Fibroblast of pulmonary artery (primary cell): ENCODE measurements around the gene ANXA11.
"Not testable (repeated sequence)": the region's sequence is repeated elsewhere in the genome, so short reads cannot be mapped to it uniquely, and the experiment has no call there.

Source experiments
- DNase-seq: peaks from one replicate; pipeline ENCODE4 v3.0.0-alpha.2; 2010; ENCODE audit warnings: low read depth
- H3K4me3 ChIP-seq: replicated peaks from 2 replicates; pipeline ENCODE4 v1.5.1; 2011; ENCODE audit warnings: low read depth, mild to moderate bottlenecking, control low read depth, low read length, moderate library complexity
- CTCF ChIP-seq: IDR thresholded peaks from 2 replicates; pipeline ENCODE4 v1.5.1; 2011; ENCODE audit warnings: mild to moderate bottlenecking, control low read depth, low read length, inconsistent platforms; ENCODE audit errors: missing control alignments

Gene ANXA11

DNA sequence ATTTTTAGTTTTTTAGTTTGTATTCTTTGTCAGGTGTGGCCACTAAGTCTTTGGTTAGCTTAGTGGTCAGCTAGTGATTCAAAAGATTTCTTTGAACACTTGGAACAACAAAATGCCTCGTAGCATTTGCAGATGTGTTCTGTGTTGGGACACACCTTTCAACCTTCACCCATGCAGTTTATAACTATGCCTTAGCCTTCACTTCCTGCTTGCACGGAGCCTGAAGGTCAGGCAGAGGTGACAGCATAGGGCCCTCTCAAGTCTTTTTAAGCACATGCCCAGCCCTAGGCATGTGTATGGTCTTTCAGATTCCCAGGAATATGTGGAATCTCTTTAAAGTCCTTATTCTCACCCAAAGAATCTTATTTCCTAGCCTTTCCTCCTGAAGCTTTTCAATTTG lies 55.2 kb downstream of the ANXA11 start:
- no peak for TF ChIP-seq CTCF

DNA sequence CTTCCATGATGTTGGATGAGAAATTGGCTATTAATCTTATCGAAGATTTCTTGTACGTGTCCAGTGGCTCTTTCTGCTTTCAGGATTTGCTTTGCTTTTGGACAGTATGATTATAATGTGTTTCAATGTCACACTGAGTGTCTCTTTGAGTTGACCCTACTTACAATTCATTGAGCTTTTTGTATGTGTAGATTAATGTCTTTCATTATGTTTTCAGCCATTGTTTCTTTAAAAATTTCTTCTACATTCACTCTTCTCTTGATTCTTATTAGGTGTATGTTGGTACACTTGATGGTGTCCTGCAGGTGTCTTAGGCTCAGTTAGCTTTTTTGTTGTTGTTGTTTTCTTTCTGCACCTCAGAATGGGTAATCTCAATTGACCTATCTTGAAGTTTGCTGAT lies 56.2 kb downstream of the ANXA11 start:
- no peak for DNase-seq
- TF ChIP-seq CTCF = no peak
- H3K4me3 ChIP-seq = no peak overlapping the region

More for the DNA sequence above, 55.2 kb downstream of the ANXA11 start:
- H3K4me3 ChIP-seq = no peak overlapping the region
- no peak for DNase-seq

- no peak for DNase-seq
- H3K4me3 ChIP-seq = no peak overlapping the region
- no peak for TF ChIP-seq CTCF
These were observed 57.1 kb downstream of the ANXA11 start for GRCh38 chr10:80148166-80148805.

GRCh38 chr10:80146918-80147317 lies 58.4 kb downstream of the ANXA11 start:
- H3K4me3 ChIP-seq = no peak overlapping the region
- no peak for DNase-seq
- TF ChIP-seq CTCF = no peak

DNA sequence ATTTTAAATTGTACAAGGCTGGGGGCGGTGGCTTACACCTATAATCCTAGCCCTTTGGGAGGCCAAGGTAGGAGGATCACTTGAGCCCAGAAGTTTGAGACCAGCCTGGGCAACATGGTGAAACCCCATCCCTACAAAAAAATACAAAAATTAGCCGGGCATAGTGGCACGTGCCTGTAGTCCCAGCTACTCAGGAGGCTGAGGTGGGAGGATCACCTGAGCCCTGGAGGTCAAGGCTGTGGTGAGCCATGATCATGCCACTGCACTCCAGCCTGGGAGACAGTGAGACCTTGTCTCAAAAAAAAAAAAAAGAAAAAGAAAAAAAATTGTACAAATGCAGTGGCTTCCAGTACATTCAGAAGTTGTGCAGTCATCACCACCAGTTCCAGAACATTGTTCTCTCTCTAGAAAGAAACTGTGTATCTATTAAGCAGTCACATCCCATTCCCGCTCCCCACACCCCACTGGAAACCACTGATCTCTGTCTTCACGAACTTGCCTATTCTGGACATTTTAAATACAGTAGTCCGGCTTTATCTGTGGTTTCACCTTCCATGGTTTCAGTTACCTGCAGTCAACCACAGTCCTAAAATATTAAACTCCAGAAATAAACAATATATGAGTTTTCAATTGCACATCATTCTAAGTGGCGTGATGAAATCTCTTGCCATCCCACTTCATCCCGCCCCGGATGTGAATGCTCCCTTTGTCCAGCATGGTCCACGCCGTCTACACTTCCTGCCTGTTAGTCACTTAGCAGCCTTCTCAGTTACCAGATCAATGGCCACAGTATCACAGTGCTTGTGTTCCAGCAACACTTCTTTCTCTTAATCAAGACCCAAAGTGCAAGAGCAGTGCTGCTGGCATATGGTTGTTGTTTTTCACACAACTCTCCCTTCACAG lies 59.7 kb downstream of the ANXA11 start:
- DNase-seq = peak; percentile 80
- H3K4me3 ChIP-seq = not testable (repeated sequence)

- DNase-seq = no peak
- no peak overlapping the region for H3K4me3 ChIP-seq
- no peak for TF ChIP-seq CTCF
These were observed 60.6 kb downstream of the ANXA11 start for GRCh38 chr10:80144696-80145131.

DNA sequence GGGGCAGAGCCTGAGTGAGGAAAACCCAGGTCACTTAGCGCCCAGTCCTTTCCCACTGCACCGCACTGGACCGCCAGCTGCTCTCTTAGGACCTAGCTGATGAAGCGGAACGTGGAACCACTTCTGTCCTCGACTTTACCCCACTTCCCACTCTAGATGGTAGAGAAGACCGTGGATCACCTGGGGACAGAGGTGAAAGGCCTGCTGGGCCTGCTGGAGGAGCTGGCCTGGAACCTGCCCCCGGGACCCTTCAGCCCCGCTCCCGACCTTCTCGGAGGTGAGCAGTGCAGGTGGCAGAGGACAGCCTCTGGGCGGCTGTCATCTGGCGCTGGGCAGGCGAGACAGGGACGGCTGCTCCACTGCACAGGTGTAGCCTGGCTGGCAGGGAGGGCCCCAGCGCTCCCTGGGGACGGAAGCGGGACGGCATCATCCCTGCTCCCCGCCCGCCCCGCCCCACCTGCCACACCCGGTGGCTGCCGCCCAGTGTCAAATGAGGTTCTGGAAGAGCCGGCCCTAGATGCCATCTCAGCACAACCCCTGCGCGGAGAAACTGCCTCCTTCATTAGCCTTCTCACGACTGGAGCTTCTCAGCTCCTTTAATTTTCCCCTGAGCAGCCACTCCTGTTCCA lies 61.2 kb downstream of the ANXA11 start:
- DNase-seq = no peak
- no peak overlapping the region for H3K4me3 ChIP-seq
- TF ChIP-seq CTCF = no peak
